GM18499 (cell line): Measurements from ENCODE around the gene RIBC1.
"Not testable (repeated sequence)": the region's sequence is repeated elsewhere in the genome, so short reads cannot be mapped to it uniquely, and the experiment has no call there.

Experiments used
- ATAC-seq: cut with Tn5 transposase; IDR thresholded peaks from one replicate; pipeline ENCODE4 v1.9.1; 2021; ENCODE audit warnings: moderate number of reproducible peaks; ENCODE audit not compliant: insufficient read depth, unreplicated experiment

RIBC1 gene

DNA sequence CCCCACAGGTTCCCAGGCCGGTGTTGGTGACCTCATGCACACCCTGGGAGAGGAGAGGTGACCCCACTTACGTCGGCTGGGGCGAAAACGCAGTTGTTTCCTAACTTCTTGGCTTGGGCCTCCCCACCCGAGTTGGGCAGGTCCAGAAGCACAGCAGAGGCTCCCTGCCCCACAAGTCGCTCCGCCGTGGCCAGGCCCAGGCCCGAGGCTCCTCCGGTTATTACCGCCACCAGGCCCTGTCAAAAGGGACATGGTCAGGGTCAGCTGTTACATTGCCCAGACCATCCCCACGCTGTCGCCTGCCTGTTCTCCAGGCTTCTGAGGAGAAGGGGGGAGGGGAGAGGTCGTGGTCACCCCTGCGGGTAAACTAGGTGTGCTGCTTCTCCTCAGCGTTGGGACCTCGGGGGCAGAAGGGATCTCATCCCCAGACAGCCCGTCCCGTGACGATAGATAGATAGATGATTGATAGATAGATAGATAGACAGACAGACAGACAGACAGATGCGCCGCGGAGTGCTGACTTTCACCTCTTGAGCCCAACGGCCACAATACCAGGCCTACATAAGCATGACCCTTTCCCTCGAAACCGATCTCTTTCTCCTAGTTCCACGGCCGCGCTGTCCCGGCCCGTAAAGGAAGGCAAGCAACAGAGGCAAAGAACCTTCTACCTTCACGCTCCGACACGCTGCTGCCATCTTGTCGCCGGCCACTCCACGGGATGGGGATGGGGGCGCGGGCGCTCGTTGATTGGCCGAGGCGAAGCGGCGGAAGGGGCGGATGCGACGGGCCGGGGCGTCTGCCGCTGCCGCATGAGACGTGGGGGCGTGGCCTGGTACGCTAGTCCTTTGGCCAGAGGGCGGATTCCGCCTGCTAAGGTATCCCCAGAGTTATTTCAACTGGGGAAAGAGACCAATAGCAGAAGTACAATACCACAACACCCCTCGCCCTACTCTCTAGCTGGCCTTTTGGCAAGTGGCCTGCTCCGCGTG lies 11.3 kb downstream of the RIBC1 start, which contains the start of gene HSD17B10:
Gene HSD17B10 (minus strand): TSS at position 720 of the 989 bp plus-strand sequence. CDS start 25 bp downstream, at position 695.
- no peak for ATAC-seq

GRCh38 chrX:53435997-53436396 lies 13.3 kb downstream of the RIBC1 start:
- peak; percentile 80 for ATAC-seq

DNA sequence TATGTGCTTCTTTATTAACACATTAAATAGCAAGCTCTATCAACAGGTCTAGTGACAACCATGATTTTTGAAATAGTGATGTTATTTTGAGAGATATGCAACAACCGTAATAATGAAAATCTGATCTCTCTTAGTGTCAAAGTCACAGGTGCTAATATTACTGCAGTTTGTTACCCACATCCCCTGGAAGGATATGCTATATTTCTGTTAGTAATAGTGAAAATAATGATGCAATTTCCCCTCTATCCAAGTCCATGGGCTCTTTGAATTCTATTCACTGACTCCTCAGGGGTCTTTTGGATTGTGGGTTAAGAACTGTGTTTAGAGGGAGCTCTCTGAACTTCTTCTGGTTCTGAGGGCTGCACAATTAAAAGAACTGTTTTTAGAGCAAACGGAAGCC lies 14.5 kb downstream of the RIBC1 start:
- ATAC-seq: no peak

DNA sequence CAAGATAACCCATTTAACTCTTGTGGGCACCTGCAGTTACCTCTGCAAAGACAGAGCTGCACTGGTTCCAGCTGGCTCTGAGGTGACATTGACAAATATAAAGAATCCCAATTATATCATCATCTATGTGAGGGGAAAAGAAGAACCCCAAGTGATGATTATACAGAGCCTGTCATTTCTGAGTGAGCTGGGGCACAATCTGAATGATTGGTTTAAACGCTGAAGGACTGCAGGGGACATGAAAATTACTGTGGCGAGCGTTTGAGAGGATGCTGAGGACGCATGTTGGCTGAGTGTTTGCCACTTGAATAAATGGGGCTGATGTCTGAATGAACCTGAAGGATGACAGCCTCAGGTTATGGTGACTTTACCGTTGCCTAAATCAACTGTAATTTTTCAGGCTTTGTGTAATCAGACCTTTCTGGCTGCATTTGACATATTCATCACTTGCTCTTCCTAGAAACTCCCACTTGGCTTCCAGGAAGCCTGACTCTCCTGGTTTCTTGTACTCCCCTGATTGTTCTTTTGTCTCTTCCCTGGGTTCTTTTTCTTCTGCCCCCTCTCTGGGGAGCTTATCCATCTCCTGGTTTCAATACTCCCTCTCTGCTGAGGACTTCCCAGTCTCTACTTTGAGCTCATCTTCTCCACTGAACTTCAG lies 15.6 kb downstream of the RIBC1 start:
- no peak for ATAC-seq

DNA sequence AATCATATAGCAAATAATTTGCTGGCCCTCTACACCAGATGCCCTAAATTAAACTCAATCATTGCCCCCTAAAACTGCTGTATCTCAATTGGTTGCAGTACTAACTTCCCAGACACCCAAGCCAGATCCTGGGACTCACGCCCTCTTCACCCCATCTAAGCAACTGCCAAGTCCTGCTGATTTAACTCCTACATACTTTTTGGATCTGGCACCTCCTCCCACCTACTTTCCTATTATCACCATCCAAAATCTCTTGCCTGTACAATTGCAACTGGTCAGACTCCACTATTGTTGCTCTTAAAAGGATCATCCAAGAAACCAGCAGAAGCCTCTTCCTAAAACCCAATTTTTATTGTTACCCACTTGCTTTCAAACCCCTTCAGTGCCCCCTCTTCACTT lies 16.2 kb downstream of the RIBC1 start:
- ATAC-seq: no peak

DNA sequence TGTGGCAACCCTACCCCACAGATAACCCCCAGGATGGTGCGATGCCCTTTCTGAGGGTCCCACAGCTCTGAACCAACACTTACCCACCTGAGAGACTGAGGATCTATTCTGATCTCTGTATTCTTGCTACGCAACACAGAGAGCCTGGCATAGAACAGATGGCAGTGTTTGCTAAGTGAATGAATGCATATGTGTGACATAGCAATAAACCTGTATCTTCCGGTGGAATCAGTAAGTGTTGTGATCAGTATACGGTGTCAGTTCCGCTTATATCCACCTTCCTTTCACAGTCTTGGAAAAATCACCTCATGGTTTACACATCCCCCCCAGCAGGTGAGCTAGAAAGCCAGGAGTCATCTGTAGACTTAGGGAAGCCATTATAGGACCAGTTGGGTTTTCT lies 17.4 kb downstream of the RIBC1 start:
- ATAC-seq: no peak

DNA sequence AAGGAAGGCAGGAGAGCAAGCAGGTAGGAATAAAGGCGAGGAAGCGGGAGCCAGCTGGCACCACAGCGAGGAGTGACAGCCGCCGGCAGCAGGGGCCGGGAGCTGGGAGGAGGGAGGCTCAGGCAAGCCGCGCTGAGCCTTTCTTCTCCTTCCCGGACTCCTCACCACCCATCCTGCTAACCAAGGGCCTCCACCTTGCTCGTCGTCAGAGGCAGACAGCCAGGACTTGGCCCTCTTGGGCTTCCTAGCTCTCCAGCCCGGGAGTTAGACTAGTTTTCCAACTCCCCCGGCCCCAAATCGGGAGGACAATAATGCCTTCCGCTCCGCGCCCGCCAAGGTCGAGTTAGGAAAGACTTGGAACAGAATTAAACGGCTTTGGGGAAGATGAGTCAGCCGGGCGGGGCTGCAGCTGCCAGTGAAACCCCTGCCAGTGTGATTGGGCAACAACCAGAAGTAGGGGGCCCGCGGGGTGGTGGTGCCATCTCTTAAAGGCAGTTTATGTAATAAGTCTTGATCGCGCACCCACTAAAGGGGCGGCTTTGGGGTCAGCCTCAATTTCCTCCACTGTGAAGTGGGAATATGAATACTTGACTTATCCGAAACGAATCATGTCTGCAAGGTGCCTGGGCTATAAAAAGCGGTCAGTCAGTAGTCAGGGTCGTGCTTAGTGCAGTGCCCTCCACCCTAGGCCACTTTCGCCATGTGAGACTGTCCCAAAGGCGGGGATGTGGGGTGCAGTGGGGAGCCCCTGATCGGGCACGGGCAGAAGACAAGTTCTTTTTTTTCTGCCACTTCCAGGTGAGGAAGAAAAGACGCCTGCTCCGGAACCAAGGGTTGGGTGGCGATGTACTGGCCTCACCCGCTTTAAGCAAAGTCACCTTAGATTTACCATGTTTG lies 18.2 kb downstream of the RIBC1 start:
- ATAC-seq: no peak

GRCh38 chrX:53441531-53442321 lies 19.1 kb downstream of the RIBC1 start:
- no peak for ATAC-seq

- ATAC-seq: no peak
These were observed 19.6 kb downstream of the RIBC1 start for GRCh38 chrX:53442322-53442631.

DNA sequence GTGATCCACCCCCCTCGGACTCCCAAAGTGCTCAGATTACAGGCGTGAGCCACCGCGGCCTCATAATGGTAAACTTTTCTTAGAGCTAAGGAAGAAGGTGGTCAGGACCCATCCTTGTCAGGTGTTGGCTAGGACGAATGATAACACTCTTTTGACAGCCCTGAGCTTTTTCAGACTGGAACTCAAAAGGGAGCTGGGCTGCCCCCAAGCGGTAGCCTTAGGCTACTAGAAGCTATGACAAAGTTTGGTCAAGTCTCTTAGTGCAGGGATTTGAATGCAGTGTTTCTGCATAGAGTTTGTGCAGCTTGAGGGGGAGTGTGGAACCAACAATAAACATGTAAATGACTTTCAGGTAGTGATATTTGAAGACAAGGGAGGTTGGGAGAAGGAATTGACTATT lies 23.3 kb downstream of the RIBC1 start:
- ATAC-seq: no peak

- ATAC-seq: no peak
These were observed 24.8 kb downstream of the RIBC1 start for GRCh38 chrX:53447441-53447840.

DNA sequence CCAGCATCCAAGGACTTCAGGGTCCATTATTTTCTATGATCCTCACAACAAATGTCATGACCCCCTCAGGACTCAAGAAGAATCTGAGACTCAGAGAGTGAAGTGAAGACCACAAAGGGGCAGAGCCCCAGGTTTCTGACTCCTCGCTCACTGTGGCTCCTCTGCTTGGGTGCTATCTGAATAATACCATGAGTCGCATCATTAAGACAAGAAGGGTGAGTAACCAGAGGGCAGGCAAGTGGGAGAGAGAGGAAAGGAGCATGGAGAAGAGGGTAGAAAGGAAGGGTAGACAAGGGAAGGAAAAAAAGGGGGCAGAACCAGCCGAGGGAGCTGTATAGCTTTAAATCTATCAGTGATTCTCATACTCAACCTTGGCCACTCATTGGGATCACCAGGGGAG lies 27.0 kb downstream of the RIBC1 start:
- no peak for ATAC-seq

GRCh38 chrX:53452812-53453211 lies 30.1 kb downstream of the RIBC1 start:
- no peak for ATAC-seq

- no peak for ATAC-seq
These were observed 33.6 kb downstream of the RIBC1 start for GRCh38 chrX:53456254-53456653.

DNA sequence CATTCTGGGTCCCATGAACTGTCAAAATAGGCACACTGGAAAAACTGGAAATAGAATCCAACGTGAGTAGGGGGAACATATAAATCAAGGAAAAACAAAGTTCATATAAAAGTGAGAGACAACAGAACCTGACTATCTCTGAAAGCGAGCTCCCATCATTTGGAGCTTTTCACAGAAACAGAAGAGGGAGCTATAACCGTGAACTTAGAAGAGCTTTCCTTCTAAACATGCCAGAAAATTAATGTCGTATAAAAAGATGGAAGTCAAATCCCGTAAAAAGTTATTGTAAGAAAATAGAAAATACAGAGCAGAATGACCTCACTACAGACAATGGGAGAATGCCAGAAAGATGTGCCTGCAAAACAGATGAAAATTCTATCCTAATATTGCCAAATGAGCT lies 35.4 kb downstream of the RIBC1 start:
- ATAC-seq: no peak

DNA sequence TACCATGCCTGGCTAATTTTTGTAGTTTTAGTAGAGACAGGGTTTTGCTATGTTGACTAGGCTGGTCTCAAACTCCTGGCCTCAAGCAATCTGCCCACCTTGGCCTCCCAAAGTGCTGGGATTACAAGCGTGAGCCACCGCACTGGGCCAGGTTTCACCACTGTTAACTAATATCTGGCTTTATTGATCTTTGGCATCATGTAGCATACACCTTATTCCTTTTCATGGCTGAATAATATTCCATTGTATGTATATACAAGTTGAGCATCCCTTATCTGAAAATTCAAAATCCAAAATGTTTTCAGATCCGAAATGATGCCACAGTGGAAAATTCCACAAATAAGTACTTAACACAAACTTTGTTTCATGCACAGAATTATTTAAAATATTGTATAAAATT lies 46.0 kb downstream of the RIBC1 start:
- not testable (repeated sequence) for ATAC-seq

GRCh38 chrX:53471346-53471745 lies 48.7 kb downstream of the RIBC1 start:
- ATAC-seq: no peak

DNA sequence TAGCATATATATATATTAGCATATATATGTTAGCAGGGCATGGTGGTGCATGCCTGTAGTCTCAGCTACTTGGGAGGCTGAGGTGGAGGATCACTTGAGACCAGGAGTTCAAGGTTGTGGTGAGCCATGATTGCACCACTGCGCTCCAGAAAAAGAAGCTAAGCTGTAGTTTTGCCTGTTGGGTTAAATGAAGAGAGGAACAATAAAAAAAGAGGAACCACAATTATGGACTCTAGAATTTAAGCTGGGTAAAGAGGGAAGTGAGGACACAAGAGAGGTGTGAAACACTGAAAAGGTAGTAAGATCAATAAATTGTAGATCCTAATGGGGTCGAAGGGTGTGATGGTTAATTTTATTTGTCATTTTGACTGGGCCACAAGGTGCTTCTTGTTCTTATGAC lies 52.0 kb downstream of the RIBC1 start:
- ATAC-seq: no peak

GRCh38 chrX:53476371-53476770 lies 53.7 kb downstream of the RIBC1 start:
- no peak for ATAC-seq

DNA sequence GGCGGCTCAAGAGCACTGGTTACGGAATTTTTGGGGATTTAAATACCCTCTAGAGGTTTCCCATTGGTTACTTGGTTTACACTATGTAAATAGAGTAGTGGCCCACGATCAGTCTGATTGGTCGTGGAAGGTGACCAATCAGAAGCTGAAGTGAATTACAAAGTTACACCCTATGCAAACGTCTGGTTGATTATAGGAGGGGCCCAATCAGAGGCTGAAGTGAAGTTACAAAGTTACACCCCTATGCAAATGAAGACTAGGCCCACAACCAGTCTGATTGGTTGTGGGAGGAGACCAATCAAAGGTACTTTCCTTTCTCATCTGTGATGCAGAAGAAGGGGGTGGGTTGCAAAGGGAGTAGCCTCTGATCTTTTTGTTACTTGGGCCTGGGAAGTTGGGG lies 56.6 kb downstream of the RIBC1 start:
- ATAC-seq: no peak
